ENCODE results near the gene ZNF609.
A peak's percentile ranks its signal among the peaks of the same experiment; 100 is the strongest.

Gene ZNF609

DNA sequence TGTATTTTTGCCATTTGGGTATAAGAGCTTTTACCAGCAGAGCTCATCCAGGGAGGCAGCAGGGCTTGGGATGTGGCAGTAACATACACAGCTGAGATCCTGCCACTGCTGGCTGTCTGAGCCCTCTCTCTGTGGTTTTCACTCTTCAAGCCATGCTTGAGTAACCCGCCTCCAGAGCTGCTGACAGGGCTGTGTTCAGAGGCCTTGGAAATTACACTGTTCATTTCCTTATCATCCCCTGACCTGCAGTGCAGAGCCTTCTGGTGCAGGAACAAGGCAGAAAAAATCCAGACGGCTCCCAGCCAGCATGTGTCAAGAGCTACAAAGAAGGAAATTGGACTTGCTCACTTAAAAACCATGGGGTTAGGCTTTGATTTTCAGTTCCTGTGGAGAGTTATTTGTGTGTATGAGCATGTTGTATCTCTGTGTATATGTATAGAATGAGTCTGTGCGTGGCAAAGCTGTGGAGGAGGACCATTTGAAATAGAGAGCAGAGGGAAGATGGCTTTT, 47.0 kb downstream of the ZNF609 start:
- POLR2A ChIA-PET, result no interaction called here
- peak; percentile 60 for DNase-seq (ENCODE audit: extremely low spot score)
- CTCF ChIA-PET, result interaction anchor here (0.8 to 2.4 kb wide), 8 partner anchors 9 to 157 kb away, joined by 3 to 10 read pairs (median 4); no protein-coding TSS in a partner anchor
- TF ChIP-seq, protein P1, sequence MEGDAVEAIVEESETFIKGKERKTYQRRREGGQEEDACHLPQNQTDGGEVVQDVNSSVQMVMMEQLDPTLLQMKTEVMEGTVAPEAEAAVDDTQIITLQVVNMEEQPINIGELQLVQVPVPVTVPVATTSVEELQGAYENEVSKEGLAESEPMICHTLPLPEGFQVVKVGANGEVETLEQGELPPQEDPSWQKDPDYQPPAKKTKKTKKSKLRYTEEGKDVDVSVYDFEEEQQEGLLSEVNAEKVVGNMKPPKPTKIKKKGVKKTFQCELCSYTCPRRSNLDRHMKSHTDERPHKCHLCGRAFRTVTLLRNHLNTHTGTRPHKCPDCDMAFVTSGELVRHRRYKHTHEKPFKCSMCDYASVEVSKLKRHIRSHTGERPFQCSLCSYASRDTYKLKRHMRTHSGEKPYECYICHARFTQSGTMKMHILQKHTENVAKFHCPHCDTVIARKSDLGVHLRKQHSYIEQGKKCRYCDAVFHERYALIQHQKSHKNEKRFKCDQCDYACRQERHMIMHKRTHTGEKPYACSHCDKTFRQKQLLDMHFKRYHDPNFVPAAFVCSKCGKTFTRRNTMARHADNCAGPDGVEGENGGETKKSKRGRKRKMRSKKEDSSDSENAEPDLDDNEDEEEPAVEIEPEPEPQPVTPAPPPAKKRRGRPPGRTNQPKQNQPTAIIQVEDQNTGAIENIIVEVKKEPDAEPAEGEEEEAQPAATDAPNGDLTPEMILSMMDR (IDR thresholded peaks at IDR 0.05; ENCODE audit: control extremely low read depth, extremely low read depth, low read depth, missing control alignments), result no peak

- ChIA-PET CTCF (interaction anchor here (0.9 to 2.4 kb wide), 6 partner anchors 9 to 158 kb away, joined by 3 to 10 read pairs (median 4); no protein-coding TSS in a partner anchor), POLR2A (no interaction called here)
- no peak for DNase-seq (ENCODE audit: extremely low spot score)
- TF ChIP-seq, protein P1 (IDR thresholded peaks at IDR 0.05; ENCODE audit: control extremely low read depth, extremely low read depth, low read depth, missing control alignments), result no peak
These were observed 47.5 kb downstream of the ZNF609 start for GRCh38 chr15:64507845-64508244.

DNA sequence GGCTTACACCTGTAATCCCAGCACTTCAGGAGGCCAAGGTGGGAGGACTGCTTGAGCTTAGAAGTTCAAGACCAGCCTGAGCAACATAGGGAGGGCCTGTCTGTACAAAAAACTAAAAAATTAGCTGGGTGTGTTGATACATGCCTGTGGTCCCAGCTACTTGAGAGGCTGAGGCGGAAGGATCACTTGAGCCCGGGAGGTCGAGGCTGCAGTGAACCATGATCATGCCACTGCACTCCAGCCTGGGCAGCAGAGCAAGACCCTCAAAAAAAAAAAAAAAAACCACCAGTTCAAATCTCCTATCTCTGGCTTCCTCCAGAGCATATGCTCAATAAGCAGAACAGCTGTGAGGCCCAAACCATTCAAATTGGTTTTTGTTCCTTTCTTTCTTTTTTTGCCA, 53.4 kb downstream of the ZNF609 start:
- POLR2A ChIA-PET, result interaction anchor here (0.5 kb wide), 1 partner anchor 30 kb away, joined by 12 read pairs; no protein-coding TSS in a partner anchor
- TF ChIP-seq, protein P1 (IDR thresholded peaks at IDR 0.05; ENCODE audit: control extremely low read depth, extremely low read depth, low read depth, missing control alignments), result no peak
- no peak for DNase-seq (ENCODE audit: extremely low spot score)
- CTCF ChIA-PET, result interaction anchor here (1.4 to 2.5 kb wide), 3 partner anchors 10 to 15 kb away, joined by 3 to 8 read pairs (median 4); no protein-coding TSS in a partner anchor

GRCh38 chr15:64515196-64515595, 54.8 kb downstream of the ZNF609 start:
- TF ChIP-seq, protein P1 (IDR thresholded peaks at IDR 0.05; ENCODE audit: control extremely low read depth, extremely low read depth, low read depth, missing control alignments), result no peak
- ChIA-PET CTCF (interaction anchor here (2.5 to 3.2 kb wide), 2 partner anchors 8 to 12 kb away, joined by 8 to 10 read pairs; no protein-coding TSS in a partner anchor), POLR2A (no interaction called here)
- no peak for DNase-seq (ENCODE audit: extremely low spot score)

DNA sequence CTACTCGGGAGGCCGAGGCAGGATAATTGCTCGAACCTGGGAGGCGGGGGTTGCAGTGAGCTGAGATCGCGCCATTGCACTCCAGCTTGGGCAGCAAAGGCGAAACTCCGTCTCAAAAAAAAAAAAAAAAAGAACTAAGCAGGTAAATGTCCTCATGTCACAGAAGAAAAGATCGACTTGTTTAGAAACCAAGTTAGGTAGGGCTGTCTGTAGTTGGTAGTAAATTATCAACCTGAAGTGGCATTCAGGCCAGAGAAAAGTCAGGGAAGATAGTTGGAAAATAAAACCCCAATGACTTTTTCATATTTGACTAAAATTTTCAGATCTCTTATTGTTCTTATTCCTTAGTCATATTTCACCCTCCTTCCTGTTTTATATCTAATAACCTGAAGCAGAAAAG, 55.4 kb downstream of the ZNF609 start:
- TF ChIP-seq, protein P1 (IDR thresholded peaks at IDR 0.05; ENCODE audit: control extremely low read depth, extremely low read depth, low read depth, missing control alignments), result no peak
- DNase-seq (ENCODE audit: extremely low spot score), result no peak
- POLR2A ChIA-PET, result no interaction called here
- CTCF ChIA-PET, result interaction anchor here (0.7 to 3.2 kb wide), 3 partner anchors 9 to 21 kb away, joined by 3 to 10 read pairs (median 4); no protein-coding TSS in a partner anchor

- POLR2A ChIA-PET, result no interaction called here
- TF ChIP-seq, protein P1 (IDR thresholded peaks at IDR 0.05; ENCODE audit: control extremely low read depth, extremely low read depth, low read depth, missing control alignments), result no peak
- CTCF ChIA-PET, result interaction anchor here (1.6 kb wide), 1 partner anchor 13 kb away, joined by 4 read pairs; no protein-coding TSS in a partner anchor
- DNase-seq (ENCODE audit: extremely low spot score), result no peak
These were observed 59.5 kb downstream of the ZNF609 start for GRCh38 chr15:64519897-64520296.

Data from GM10248 (cell line).